Subcutaneous preadipocyte (primary cell): ENCODE measurements around the gene ZNF202. TPM values are rescaled to one million over a fixed set of nuclear protein-coding genes. Genes with fewer than 3 reads are reported as not detected.

Source experiments
- small RNA-seq: library from RNA; depleted of rRNA; stranded (forward); fragments of <200 nt; gene quantifications from one replicate; pipeline ENCODE3, GENCODE V24; 2012
- total RNA-seq: library from RNA; depleted of rRNA; stranded (reverse); fragments of >200 nt; gene quantifications from 2 replicates; pipeline ENCODE4 v1.2.3, GENCODE V29; 2012

The ZNF202 gene
- total RNA-seq = 5.5 and 10.4 TPM in 2 replicates

DNA sequence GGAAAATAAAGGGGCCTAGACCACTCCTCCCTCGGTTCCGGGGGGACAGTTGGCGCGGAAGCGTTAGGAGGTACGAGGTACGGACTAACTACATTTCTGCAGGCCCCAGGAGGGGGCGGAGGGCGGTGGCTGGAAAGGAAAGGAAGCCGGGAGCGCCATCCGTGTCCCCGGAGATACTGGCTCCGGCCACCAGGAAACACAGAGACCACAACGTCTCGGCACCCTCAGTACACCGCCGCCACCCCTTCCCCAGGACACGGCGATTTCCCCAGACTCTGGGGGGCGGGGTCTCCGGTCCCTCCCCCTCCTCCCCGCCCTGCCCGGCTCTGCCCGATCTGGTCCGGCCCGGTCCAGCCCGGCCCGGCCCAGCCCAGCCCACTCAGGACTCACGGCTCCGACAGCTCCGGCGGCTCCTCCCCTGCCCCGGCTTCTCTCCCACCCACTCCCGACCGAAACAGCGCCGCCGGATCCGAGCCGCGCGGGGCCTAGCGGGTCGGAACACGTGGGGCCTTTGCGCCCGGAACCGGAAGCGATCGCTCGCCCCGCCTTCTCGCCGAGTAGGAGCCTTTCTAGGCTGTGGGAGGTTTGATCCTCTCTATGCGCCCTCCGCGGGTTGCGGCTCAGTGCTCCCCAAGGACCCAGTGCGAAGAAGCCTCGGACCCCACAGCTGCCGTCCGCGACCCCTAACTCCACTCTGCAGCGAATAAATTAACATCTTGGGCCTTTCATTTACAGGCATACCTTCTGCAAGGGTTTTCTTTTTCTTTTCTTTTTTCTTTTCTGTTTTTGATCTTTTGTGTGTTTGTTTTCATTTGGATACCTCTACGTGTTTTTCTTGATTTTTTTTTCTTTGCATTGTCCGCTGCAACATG is at the start of gene ZNF202:
Gene ZNF202, minus strand, starts transcription at position 502 of the 872 bp plus-strand sequence. CDS start 10,772 bp downstream, outside the sequence.

DNA sequence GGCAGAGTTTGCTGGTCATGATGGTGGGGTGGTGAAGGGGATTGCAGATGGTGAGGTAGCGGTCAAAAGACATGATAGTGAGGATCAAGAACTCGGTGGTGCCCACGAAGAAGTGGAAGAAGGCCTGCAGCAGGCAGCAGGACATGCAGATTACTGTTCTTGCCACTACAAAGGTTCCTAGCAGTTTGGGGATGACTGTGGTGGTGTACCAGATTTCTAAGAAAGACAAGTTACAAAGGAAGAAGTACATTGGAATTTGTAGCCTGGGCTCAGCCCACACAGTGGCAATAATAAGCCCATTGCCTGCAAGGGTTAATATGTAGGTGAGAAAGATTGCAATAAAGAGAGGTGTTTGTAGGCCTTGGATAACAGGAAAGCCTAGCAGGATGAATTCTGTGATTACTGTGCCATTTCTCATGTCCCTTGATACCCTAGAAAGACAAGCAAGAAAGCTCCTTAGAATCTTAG is 12.7 kb upstream of the ZNF202 start, which contains the start of gene OR6X1:
Gene OR6X1, minus strand, starts transcription at position 418 of the 468 bp plus-strand sequence. Its CDS starts 0 bp downstream, at position 418.

Small RNA genes lying within 50 kb of the gene (small RNA-seq; reads per million reads assigned to genes)
- 0.33 reads per million, percentile 12 among the genes with 10 or more reads in this experiment for gene RNU1-21P

Other genes with a start within 250 kb of the ZNF202 start
- gene SCN3B, start 87.0 kb downstream of the ZNF202 start, total RNA-seq = under 0.01 TPM in 1 of 2 replicates, not detected in the other
- not detected in 2 replicates for gene OR6X1, start 12.9 kb upstream of the ZNF202 start, total RNA-seq
- gene OR6M1, start 64.7 kb upstream of the ZNF202 start, total RNA-seq = not detected in 2 replicates
- gene TMEM225, start 144.0 kb upstream of the ZNF202 start, total RNA-seq = not detected in 2 replicates
- 0.37 TPM in 1 of 2 replicates, not detected in the other for gene OR8D4, start 160.5 kb upstream of the ZNF202 start, total RNA-seq
- gene OR4D5, start 198.0 kb upstream of the ZNF202 start, total RNA-seq = not detected in 2 replicates
- gene OR6T1, start 202.2 kb upstream of the ZNF202 start, total RNA-seq = not detected in 2 replicates
- gene OR10S1, start 236.1 kb upstream of the ZNF202 start, total RNA-seq = not detected in 2 replicates